SK-N-SH (cell line): ENCODE results near the gene BUD23. TPM values are rescaled to one million over a fixed set of nuclear protein-coding genes. Genes with fewer than 3 reads are reported as not detected.

Source experiments
- CTCF ChIA-PET: fragments of 300-600, 350-600 bp; formaldehyde crosslinking; extraction: SDS; loops from one replicate; lab custom pipeline; 2021; lab: Yijun Ruan, JAX
- POLR2A ChIA-PET: fragments of 350-600 bp; sonication (Branson Sonifier 250); formaldehyde crosslinking; extraction: SDS; loops from one replicate; lab custom pipeline; 2020; ENCODE audit warnings: antibody characterized with exemption, inconsistent platforms; lab: Yijun Ruan, JAX
- DNase-seq: peaks from one replicate; pipeline ENCODE4 v3.0.0; 2012
- H2AFZ ChIP-seq: fragments of 200-600 bp; sonication (generic); 2 replicates; pipeline ENCODE4 v1.8.1; 2016; ENCODE audit warnings: antibody characterized with exemption, mild to moderate bottlenecking, low read depth
- H3F3A ChIP-seq: fragments of 200-600 bp; sonication (generic); replicated peaks from 2 replicates; pipeline ENCODE3; 2016; ENCODE audit warnings: antibody characterized with exemption, mild to moderate bottlenecking; ENCODE audit not compliant: insufficient read depth
- H3K27ac ChIP-seq, 2 experiments: fragments of 200-500 bp in 1 of 2; fragments of 200-600 bp in 1 of 2; sonication (Bioruptor generic) in 1 of 2; sonication (generic), shearing (Covaris generic) in 1 of 2; 2 replicates each; pipeline versions ENCODE4 v1.5.1 to v1.6.1; 2014 to 2016; ENCODE audit warnings: low read depth in 2 of 2, inconsistent platforms in 1 of 2, low read length in 1 of 2, mild to moderate bottlenecking in 1 of 2, mixed read lengths in 1 of 2
- H3K27me3 ChIP-seq: fragments of 200-600 bp; sonication (generic), shearing (Covaris generic); 2 replicates; pipeline ENCODE4 v1.6.1; 2016; ENCODE audit warnings: mixed run types; ENCODE audit not compliant: insufficient read depth
- H3K36me3 ChIP-seq, 2 experiments: fragments of 200-500 bp in 1 of 2; fragments of 200-600 bp in 1 of 2; sonication (Bioruptor generic) in 1 of 2; sonication (generic) in 1 of 2; replicated peaks in 1 of 2; 2 replicates each; pipeline versions ENCODE3 to v1.5.1; 2014 to 2016; ENCODE audit warnings: low read length in 1 of 2, mild to moderate bottlenecking in 1 of 2; ENCODE audit not compliant: insufficient read depth in 2 of 2, control insufficient read depth in 1 of 2
- H3K4me1 ChIP-seq, 2 experiments: fragments of 200-500 bp in 1 of 2; fragments of 200-600 bp in 1 of 2; sonication (Bioruptor generic) in 1 of 2; sonication (generic), shearing (Covaris generic) in 1 of 2; 2 replicates each; pipeline versions ENCODE4 v1.5.1 to v1.6.1; 2014 to 2016; ENCODE audit warnings: low read depth in 1 of 2, low read length in 1 of 2, mixed run types in 1 of 2; ENCODE audit not compliant: insufficient read depth in 2 of 2, control insufficient read depth in 1 of 2
- H3K4me2 ChIP-seq: fragments of 200-600 bp; sonication (generic), shearing (Covaris generic); 2 replicates; pipeline ENCODE4 v1.6.1; 2017; ENCODE audit warnings: mixed run types
- H3K4me3 ChIP-seq, 2 experiments: fragments of 200-500 bp in 1 of 2; fragments of 200-600 bp in 1 of 2; sonication (Bioruptor generic) in 1 of 2; sonication (generic), shearing (Covaris generic) in 1 of 2; 2 replicates each; pipeline versions ENCODE4 v1.5.1 to v1.8.1; 2014 to 2016; ENCODE audit warnings: low read depth in 2 of 2, inconsistent platforms in 1 of 2, low read length in 1 of 2, mild to moderate bottlenecking in 1 of 2, mixed read lengths in 1 of 2, moderate library complexity in 1 of 2
- H3K79me2 ChIP-seq: fragments of 200-600 bp; sonication (generic); 2 replicates; pipeline ENCODE4 v1.8.1; 2017; ENCODE audit warnings: mild to moderate bottlenecking; ENCODE audit not compliant: insufficient read depth
- H3K9ac ChIP-seq: fragments of 200-600 bp; sonication (generic); 2 replicates; pipeline ENCODE4 v1.6.1; 2017; ENCODE audit warnings: mixed run types
- H3K9me2 ChIP-seq: fragments of 200-600 bp; sonication (generic); 2 replicates; pipeline ENCODE4 v1.6.1; 2017; ENCODE audit warnings: mixed run types
- H3K9me3 ChIP-seq: fragments of 200-600 bp; sonication (generic); 2 replicates; pipeline ENCODE4 v1.6.1; 2017; ENCODE audit warnings: mixed run types, mild to moderate bottlenecking, moderate library complexity
- H4K20me1 ChIP-seq: fragments of 200-600 bp; sonication (generic); 2 replicates; pipeline ENCODE4 v1.6.1; 2017; ENCODE audit warnings: mild to moderate bottlenecking, mixed run types; ENCODE audit not compliant: insufficient read depth
- EP300 ChIP-seq, 2 experiments: IDR thresholded peaks; 2 replicates each; pipeline versions ENCODE4 v1.4.0 to v1.6.1; 2012; ENCODE audit warnings: borderline replicate concordance in 1 of 2, low read depth in 1 of 2, low read length in 1 of 2
- EZH2phosphoT487 ChIP-seq: fragments of 200-600 bp; sonication (generic); IDR thresholded peaks from 2 replicates; pipeline ENCODE4 v1.6.1; 2017; ENCODE audit warnings: low read depth, mixed run types, mild to moderate bottlenecking, antibody characterized with exemption, moderate library complexity, borderline replicate concordance
- FOXJ3 ChIP-seq: sonication (generic); formaldehyde crosslinking; IDR thresholded peaks from 2 replicates; pipeline ENCODE4 v1.5.1; 2020; ENCODE audit warnings: mild to moderate bottlenecking, missing genetic modification reagents
- FOXM1 ChIP-seq: IDR thresholded peaks from 2 replicates; pipeline ENCODE4 v1.4.0; 2012; ENCODE audit warnings: low read depth, mild to moderate bottlenecking
- MEF2A ChIP-seq: IDR thresholded peaks from 2 replicates; pipeline ENCODE4 v1.4.0; 2012; ENCODE audit warnings: low read depth, borderline replicate concordance
- NRF1 ChIP-seq: IDR thresholded peaks from 2 replicates; pipeline ENCODE4 v1.6.1; 2012; ENCODE audit warnings: low read depth, mild to moderate bottlenecking, low read length
- RCOR1 ChIP-seq: fragments of 150-350 bp; IDR thresholded peaks from 2 replicates; pipeline ENCODE4 v1.6.1; 2017; ENCODE audit warnings: antibody characterized with exemption, low read length
- RFX5 ChIP-seq: IDR thresholded peaks from 2 replicates; pipeline ENCODE4 v1.6.1; 2012; ENCODE audit warnings: mild to moderate bottlenecking, improper control_type of control experiment, low read length
- RXRA ChIP-seq: IDR thresholded peaks from 2 replicates; pipeline ENCODE4 v1.4.0; 2012; ENCODE audit warnings: low read depth, mild to moderate bottlenecking, borderline replicate concordance
- SMC3 ChIP-seq: IDR thresholded peaks from 2 replicates; pipeline ENCODE4 v1.6.1; 2012; ENCODE audit warnings: low read depth, low read length, improper control_type of control experiment
- TAF1 ChIP-seq: IDR thresholded peaks from 2 replicates; pipeline ENCODE4 v1.6.1; 2012; ENCODE audit warnings: low read depth, mild to moderate bottlenecking, low read length, moderate library complexity, borderline replicate concordance
- TCF12 ChIP-seq: IDR thresholded peaks from 2 replicates; pipeline ENCODE4 v1.4.0; 2012
- YY1 ChIP-seq: IDR thresholded peaks from 2 replicates; pipeline ENCODE4 v1.4.0; 2012; ENCODE audit warnings: low read depth, mild to moderate bottlenecking
- WGBS: methylation state at CpG from one replicate; pipeline ENCODE4 v1.1.6; 2017; ENCODE audit warnings: low lambda C conversion rate; 5-methylcytosine and 5-hydroxymethylcytosine counted together
- polyA plus RNA-seq, 3 experiments: library from polyadenylated mRNA; depleted of rRNA; stranded (reverse); fragments of >200 nt; gene quantifications; 2 replicates each; pipeline ENCODE4 v1.2.3, GENCODE V29; 2012
- TF ChIP-seq, protein P1 (sequence below): IDR thresholded peaks from 2 replicates; pipeline ENCODE4; 2012
- TF ChIP-seq, protein P2 (sequence below): IDR thresholded peaks from 2 replicates; pipeline ENCODE4 v1.4.0; 2012; ENCODE audit warnings: low read depth, borderline replicate concordance
- TF ChIP-seq, protein P3 (sequence below): fragments of 200-600 bp; sonication (generic); IDR thresholded peaks from 2 replicates; pipeline ENCODE4 v1.6.1; 2017; ENCODE audit warnings: antibody characterized with exemption, mild to moderate bottlenecking, moderate library complexity
- TF ChIP-seq, protein P4 (sequence below): IDR thresholded peaks from 2 replicates; pipeline ENCODE4 v1.4.0; 2012; ENCODE audit warnings: low read depth
- TF ChIP-seq, protein P5 (sequence below): fragments of 150-350 bp; IDR thresholded peaks from 2 replicates; pipeline ENCODE4 v1.6.1; 2017; ENCODE audit warnings: antibody characterized with exemption, low read length, low read depth, borderline replicate concordance

Gene BUD23
- polyA plus RNA-seq, 1 of the 3 experiments (the other 2 are of a cell fraction) = 206 TPM

DNA sequence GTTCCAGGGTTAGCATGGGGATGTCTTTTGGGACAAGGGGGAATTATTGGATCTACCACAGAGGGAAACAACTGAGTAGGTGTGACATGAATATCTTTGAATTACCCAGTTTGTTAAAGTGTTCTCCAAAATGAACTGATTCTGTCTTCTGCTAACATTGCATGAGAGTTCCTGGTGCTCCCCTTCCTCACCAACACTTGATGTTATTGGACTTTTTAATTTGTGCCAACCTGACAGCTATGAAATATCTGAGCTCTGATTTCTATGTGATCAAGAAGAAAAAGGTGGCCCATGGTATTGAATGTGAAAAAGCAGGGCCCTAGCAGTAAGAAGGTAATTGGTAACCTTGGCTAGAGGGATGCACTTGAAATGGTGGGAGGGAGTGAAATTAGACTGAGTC lies 20.4 kb upstream of the BUD23 start:
- no peak for TF ChIP-seq MEF2A
- TF ChIP-seq YY1 = no peak
- TF ChIP-seq, protein P1, sequence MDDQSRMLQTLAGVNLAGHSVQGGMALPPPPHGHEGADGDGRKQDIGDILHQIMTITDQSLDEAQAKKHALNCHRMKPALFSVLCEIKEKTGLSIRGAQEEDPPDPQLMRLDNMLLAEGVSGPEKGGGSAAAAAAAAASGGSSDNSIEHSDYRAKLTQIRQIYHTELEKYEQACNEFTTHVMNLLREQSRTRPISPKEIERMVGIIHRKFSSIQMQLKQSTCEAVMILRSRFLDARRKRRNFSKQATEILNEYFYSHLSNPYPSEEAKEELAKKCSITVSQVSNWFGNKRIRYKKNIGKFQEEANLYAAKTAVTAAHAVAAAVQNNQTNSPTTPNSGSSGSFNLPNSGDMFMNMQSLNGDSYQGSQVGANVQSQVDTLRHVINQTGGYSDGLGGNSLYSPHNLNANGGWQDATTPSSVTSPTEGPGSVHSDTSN = no peak
- no peak for TF ChIP-seq RCOR1
- TF ChIP-seq EZH2phosphoT487 = no peak
- no peak for TF ChIP-seq FOXJ3
- no peak for TF ChIP-seq TCF12
- TF ChIP-seq RXRA = no peak
- no peak for TF ChIP-seq FOXM1

DNA sequence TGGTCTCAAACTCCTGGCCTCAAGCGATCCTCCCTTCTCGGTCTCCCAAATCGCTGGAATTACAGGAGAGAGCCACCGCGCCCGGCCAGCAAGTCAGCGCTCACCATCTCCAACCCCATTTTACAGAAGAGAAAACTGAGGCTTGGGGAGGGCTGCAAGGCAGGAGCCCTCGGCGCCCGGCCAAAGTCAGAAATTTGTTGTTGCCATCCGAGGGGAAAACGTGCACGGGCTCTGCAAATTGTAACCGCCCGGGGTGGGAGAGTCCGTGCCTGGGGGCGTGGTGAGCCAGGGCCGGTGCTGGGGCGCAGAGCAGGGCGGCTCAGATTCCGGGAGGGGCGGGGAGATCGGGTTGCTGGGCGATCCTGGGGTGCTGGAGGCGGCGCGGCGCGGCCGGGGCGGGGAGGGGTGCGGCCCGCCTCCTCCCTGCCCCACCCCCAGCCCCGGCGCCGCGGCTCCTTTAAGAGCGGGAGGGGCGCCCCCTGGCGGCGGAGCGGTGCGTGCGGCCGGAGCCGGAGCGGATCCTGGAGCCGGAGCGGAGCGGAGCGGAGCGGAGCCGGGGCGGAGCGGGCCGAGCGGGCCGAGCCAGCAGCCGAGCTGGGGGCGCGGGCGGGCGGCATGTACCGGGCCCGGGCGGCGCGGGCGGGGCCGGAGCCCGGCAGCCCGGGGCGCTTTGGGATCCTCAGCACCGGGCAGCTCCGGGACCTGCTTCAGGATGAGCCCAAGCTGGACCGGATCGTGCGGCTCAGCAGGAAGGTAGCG lies 15.9 kb upstream of the BUD23 start, which contains the start of gene VPS37D:
Gene VPS37D (plus strand): TSS at position 488 of the 759 bp plus-strand sequence. CDS start 128 bp downstream, at position 616.
- peak; percentile 100 for DNase-seq
- Histone ChIP-seq H3K4me3 (peak within 1 kb of the TSS; percentile 70 to 75), H3K79me2 (0 out of 2 replicates have a peak, but pooled peaks cover 4% of the 10 kb centered on the region), H3K9me3 (no peaks in the 10 kb centered on the region), H3K36me3 (peaks cover 0 to 2% of the 10 kb centered on the region in 2 experiments), H3K27me3 (0 out of 2 replicates have a peak, but pooled peaks cover 6% of the 10 kb centered on the region), H3K4me1 (peaks cover 0 to 8% of the 10 kb centered on the region in 2 experiments; a peak in 1 of 4 replicates), H3K27ac (peak within 1 kb of the TSS in 1 of 2 experiments; percentile 22; a peak in 1 of 4 replicates), H3K4me2 (peak within 1 kb of the TSS; percentile 93), H3K9ac (peak within 1 kb of the TSS; percentile 73), H2AFZ (peak within 1 kb of the TSS; percentile 77), H4K20me1 (no peaks in the 10 kb centered on the region), H3F3A (peaks cover 6% of the 10 kb centered on the region), H3K9me2 (no peaks in the 10 kb centered on the region)
- under 1% methylated on average over 39 of the region's 79 CpGs for WGBS
- ChIA-PET POLR2A (interaction anchor here (1.3 to 1.5 kb wide), 2 partner anchors 58 to 61 kb away, joined by 3 to 4 read pairs; no protein-coding TSS in a partner anchor), CTCF (interaction anchor here (0.6 to 7.9 kb wide), 43 partner anchors 8 to 187 kb away, joined by 3 to 125 read pairs (median 4); partner anchors contain the start of genes MLXIPL, STX1A and TBL2)
- TF ChIP-seq, protein P2, sequence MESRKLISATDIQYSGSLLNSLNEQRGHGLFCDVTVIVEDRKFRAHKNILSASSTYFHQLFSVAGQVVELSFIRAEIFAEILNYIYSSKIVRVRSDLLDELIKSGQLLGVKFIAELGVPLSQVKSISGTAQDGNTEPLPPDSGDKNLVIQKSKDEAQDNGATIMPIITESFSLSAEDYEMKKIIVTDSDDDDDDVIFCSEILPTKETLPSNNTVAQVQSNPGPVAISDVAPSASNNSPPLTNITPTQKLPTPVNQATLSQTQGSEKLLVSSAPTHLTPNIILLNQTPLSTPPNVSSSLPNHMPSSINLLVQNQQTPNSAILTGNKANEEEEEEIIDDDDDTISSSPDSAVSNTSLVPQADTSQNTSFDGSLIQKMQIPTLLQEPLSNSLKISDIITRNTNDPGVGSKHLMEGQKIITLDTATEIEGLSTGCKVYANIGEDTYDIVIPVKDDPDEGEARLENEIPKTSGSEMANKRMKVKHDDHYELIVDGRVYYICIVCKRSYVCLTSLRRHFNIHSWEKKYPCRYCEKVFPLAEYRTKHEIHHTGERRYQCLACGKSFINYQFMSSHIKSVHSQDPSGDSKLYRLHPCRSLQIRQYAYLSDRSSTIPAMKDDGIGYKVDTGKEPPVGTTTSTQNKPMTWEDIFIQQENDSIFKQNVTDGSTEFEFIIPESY = no peak
- TF ChIP-seq, protein P1 = peak; percentile 12; the same call in 1 of the 2 replicates
- TF ChIP-seq, protein P3, sequence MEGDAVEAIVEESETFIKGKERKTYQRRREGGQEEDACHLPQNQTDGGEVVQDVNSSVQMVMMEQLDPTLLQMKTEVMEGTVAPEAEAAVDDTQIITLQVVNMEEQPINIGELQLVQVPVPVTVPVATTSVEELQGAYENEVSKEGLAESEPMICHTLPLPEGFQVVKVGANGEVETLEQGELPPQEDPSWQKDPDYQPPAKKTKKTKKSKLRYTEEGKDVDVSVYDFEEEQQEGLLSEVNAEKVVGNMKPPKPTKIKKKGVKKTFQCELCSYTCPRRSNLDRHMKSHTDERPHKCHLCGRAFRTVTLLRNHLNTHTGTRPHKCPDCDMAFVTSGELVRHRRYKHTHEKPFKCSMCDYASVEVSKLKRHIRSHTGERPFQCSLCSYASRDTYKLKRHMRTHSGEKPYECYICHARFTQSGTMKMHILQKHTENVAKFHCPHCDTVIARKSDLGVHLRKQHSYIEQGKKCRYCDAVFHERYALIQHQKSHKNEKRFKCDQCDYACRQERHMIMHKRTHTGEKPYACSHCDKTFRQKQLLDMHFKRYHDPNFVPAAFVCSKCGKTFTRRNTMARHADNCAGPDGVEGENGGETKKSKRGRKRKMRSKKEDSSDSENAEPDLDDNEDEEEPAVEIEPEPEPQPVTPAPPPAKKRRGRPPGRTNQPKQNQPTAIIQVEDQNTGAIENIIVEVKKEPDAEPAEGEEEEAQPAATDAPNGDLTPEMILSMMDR = peak; percentile 70
- TF ChIP-seq EP300 (IDR thresholded peaks at IDR 0.05; ENCODE audit: borderline replicate concordance in 1 of 2, low read depth in 1 of 2, low read length in 1 of 2) (peak in 1 of 2 experiments; percentile 27; a peak in 2 of 4 replicates), NRF1 (peak; percentile 40; the same call in 1 of the 2 replicates), TAF1 (peak; percentile 76; the same call in 1 of the 2 replicates), FOXM1 (0 out of 2 replicates have a peak, but pooled peaks have one; percentile 36), SMC3 (peak; percentile 87), RFX5 (no peak)
- TF ChIP-seq, protein P4, sequence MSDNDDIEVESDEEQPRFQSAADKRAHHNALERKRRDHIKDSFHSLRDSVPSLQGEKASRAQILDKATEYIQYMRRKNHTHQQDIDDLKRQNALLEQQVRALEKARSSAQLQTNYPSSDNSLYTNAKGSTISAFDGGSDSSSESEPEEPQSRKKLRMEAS = peak; percentile 69
- TF ChIP-seq, protein P5, sequence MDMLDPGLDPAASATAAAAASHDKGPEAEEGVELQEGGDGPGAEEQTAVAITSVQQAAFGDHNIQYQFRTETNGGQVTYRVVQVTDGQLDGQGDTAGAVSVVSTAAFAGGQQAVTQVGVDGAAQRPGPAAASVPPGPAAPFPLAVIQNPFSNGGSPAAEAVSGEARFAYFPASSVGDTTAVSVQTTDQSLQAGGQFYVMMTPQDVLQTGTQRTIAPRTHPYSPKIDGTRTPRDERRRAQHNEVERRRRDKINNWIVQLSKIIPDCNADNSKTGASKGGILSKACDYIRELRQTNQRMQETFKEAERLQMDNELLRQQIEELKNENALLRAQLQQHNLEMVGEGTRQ = no peak

More for the DNA sequence above, 20.4 kb upstream of the BUD23 start:
- H3K27me3 ChIP-seq = peaks cover 34% of the 10 kb centered on the region; the same call in 1 of the 2 replicates
- POLR2A ChIA-PET = no interaction called here
- no peak overlapping the region for H3K27ac ChIP-seq
- H3K9me3 ChIP-seq = no peaks in the 10 kb centered on the region
- no peak overlapping the region for H3K9ac ChIP-seq
- no peak overlapping the region for H3K4me3 ChIP-seq
- no peaks in the 10 kb centered on the region for H3K4me1 ChIP-seq
- CTCF ChIA-PET = interaction anchor here (1.0 kb wide), 1 partner anchor 38 kb away, joined by 3 read pairs; no protein-coding TSS in a partner anchor
- H3K9me2 ChIP-seq = no peaks in the 10 kb centered on the region
- no peak overlapping the region for H2AFZ ChIP-seq
- H3K4me2 ChIP-seq = no peak overlapping the region
- no peaks in the 10 kb centered on the region for H3K36me3 ChIP-seq
- DNase-seq = no peak
- no peaks in the 10 kb centered on the region for H3K79me2 ChIP-seq
- H3F3A ChIP-seq = peaks cover 6% of the 10 kb centered on the region
- H4K20me1 ChIP-seq = no peaks in the 10 kb centered on the region
